Neural progenitor cell (in vitro differentiated cells): Measurements from ENCODE around the gene FAIM2. TPM values are rescaled to one million over a fixed set of nuclear protein-coding genes. Genes with fewer than 3 reads are reported as not detected.

Experiments used
- DNase-seq: peaks from one replicate; pipeline ENCODE4 v3.0.0-alpha.2; 2016; ENCODE audit warnings: low spot score
- H2AFZ ChIP-seq: fragments of 200-600 bp; sonication (generic); replicated peaks from 2 replicates; pipeline ENCODE4 v1.6.1; 2016; ENCODE audit warnings: antibody characterized with exemption
- H3F3A ChIP-seq: fragments of 200-600 bp; sonication (generic); 2 replicates; pipeline ENCODE4 v1.6.1; 2016; ENCODE audit warnings: antibody characterized with exemption, low read depth
- H3K27ac ChIP-seq: fragments of 200-600 bp; sonication (generic); 2 replicates; pipeline ENCODE4 v1.5.1; 2016; ENCODE audit warnings: mild to moderate bottlenecking
- H3K27me3 ChIP-seq: fragments of 200-600 bp; sonication (generic); 2 replicates; pipeline ENCODE4 v1.6.1; 2016; ENCODE audit warnings: mild to moderate bottlenecking, moderate library complexity
- H3K36me3 ChIP-seq: fragments of 200-600 bp; sonication (generic); 2 replicates; pipeline ENCODE4 v1.5.1; 2016
- H3K4me1 ChIP-seq: fragments of 200-600 bp; sonication (generic); 2 replicates; pipeline ENCODE4 v1.6.1; 2016; ENCODE audit warnings: mixed run types
- H3K4me2 ChIP-seq: fragments of 200-600 bp; sonication (generic); 2 replicates; pipeline ENCODE4 v1.6.1; 2016
- H3K4me3 ChIP-seq: fragments of 200-600 bp; sonication (generic); 2 replicates; pipeline ENCODE4 v1.5.1; 2016
- H3K79me2 ChIP-seq: fragments of 200-600 bp; sonication (generic); 2 replicates; pipeline ENCODE4 v1.6.1; 2016; ENCODE audit warnings: low read depth
- H3K9ac ChIP-seq: fragments of 200-600 bp; sonication (generic); 2 replicates; pipeline ENCODE4 v1.6.1; 2016
- H3K9me3 ChIP-seq: fragments of 200-600 bp; sonication (generic); 2 replicates; pipeline ENCODE4 v1.5.1; 2016; ENCODE audit warnings: low read depth
- H4K20me1 ChIP-seq: fragments of 200-600 bp; sonication (generic); 2 replicates; pipeline ENCODE4 v1.6.1; 2016; ENCODE audit warnings: low read depth
- H3K27ac Mint-ChIP-seq: 3 replicates; pipeline ENCODE4 v1.8.0; 2021; ENCODE audit warnings: mixed read lengths
- H3K27me3 Mint-ChIP-seq: 2 replicates; pipeline ENCODE4 v1.8.0; 2022; ENCODE audit warnings: low read depth, mild to moderate bottlenecking, inconsistent platforms, moderate library complexity, mixed read lengths; ENCODE audit not compliant: insufficient read depth
- H3K36me3 Mint-ChIP-seq: 3 replicates; pipeline ENCODE4 v1.8.0; 2021; ENCODE audit warnings: mixed read lengths
- H3K4me1 Mint-ChIP-seq: 3 replicates; pipeline ENCODE4 v1.8.0; 2021; ENCODE audit warnings: mixed read lengths
- H3K4me3 Mint-ChIP-seq: 3 replicates; pipeline ENCODE4 v1.8.0; 2021; ENCODE audit warnings: mild to moderate bottlenecking, moderate library complexity, mixed read lengths
- H3K9me3 Mint-ChIP-seq: 3 replicates; pipeline ENCODE4 v1.8.0; 2020; ENCODE audit warnings: mixed read lengths
- EZH2 ChIP-seq: fragments of 200-600 bp; sonication (generic); IDR thresholded peaks from 2 replicates; pipeline ENCODE4 v1.6.1; 2017; ENCODE audit warnings: antibody characterized with exemption, mild to moderate bottlenecking, moderate library complexity
- EZH2phosphoT487 ChIP-seq: fragments of 200-600 bp; sonication (generic); IDR thresholded peaks from 2 replicates; pipeline ENCODE4 v1.6.1; 2017; ENCODE audit warnings: antibody characterized with exemption
- total RNA-seq: library from RNA; depleted of rRNA; stranded (reverse); fragments of >200 nt; gene quantifications from 2 replicates; pipeline ENCODE4 v1.2.3, GENCODE V29; 2015; ENCODE audit warnings: low replicate concordance
- TF ChIP-seq, protein P1 (sequence below): fragments of 200-600 bp; sonication (generic); IDR thresholded peaks from 2 replicates; pipeline ENCODE4 v1.5.1; 2017; ENCODE audit warnings: antibody characterized with exemption, mild to moderate bottlenecking

Gene FAIM2
- total RNA-seq, 1 donor from 2014 or later, result 0.39 TPM

GRCh38 chr12:49890096-49890461, 13.6 kb downstream of the FAIM2 start:
- Histone ChIP-seq H3K4me2 (no peak overlapping the region), H3K36me3 (no peaks in the 10 kb centered on the region), H2AFZ (no peak overlapping the region), H4K20me1 (no peaks in the 10 kb centered on the region), H3F3A (no peaks in the 10 kb centered on the region), H3K4me3 (no peak overlapping the region), H3K27me3 (no peaks in the 10 kb centered on the region), H3K4me1 (peaks cover 24% of the 10 kb centered on the region), H3K27ac (no peak overlapping the region), H3K9ac (no peak overlapping the region), H3K9me3 (no peaks in the 10 kb centered on the region), H3K79me2 (no peaks in the 10 kb centered on the region)
- H3K4me3 Mint-ChIP-seq, result no peak overlapping the region
- peaks cover 30% of the 10 kb centered on the region for H3K4me1 Mint-ChIP-seq
- no peak for DNase-seq
- TF ChIP-seq EZH2 (no peak), EZH2phosphoT487 (no peak)
- TF ChIP-seq, protein P1, sequence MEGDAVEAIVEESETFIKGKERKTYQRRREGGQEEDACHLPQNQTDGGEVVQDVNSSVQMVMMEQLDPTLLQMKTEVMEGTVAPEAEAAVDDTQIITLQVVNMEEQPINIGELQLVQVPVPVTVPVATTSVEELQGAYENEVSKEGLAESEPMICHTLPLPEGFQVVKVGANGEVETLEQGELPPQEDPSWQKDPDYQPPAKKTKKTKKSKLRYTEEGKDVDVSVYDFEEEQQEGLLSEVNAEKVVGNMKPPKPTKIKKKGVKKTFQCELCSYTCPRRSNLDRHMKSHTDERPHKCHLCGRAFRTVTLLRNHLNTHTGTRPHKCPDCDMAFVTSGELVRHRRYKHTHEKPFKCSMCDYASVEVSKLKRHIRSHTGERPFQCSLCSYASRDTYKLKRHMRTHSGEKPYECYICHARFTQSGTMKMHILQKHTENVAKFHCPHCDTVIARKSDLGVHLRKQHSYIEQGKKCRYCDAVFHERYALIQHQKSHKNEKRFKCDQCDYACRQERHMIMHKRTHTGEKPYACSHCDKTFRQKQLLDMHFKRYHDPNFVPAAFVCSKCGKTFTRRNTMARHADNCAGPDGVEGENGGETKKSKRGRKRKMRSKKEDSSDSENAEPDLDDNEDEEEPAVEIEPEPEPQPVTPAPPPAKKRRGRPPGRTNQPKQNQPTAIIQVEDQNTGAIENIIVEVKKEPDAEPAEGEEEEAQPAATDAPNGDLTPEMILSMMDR, result no peak
- no peaks in the 10 kb centered on the region for H3K36me3 Mint-ChIP-seq
- no peak overlapping the region for H3K27ac Mint-ChIP-seq
- no peaks in the 10 kb centered on the region for H3K9me3 Mint-ChIP-seq
- H3K27me3 Mint-ChIP-seq, result peaks cover 11% of the 10 kb centered on the region

- DNase-seq, result no peak
- peaks cover 30% of the 10 kb centered on the region for H3K4me1 Mint-ChIP-seq
- Histone ChIP-seq H3K4me2 (no peak overlapping the region), H3K9ac (no peak overlapping the region), H3F3A (no peaks in the 10 kb centered on the region), H3K4me3 (no peak overlapping the region), H3K4me1 (peaks cover 25% of the 10 kb centered on the region), H2AFZ (no peak overlapping the region), H4K20me1 (no peaks in the 10 kb centered on the region), H3K79me2 (no peaks in the 10 kb centered on the region), H3K9me3 (no peaks in the 10 kb centered on the region), H3K36me3 (no peaks in the 10 kb centered on the region), H3K27me3 (no peaks in the 10 kb centered on the region), H3K27ac (no peak overlapping the region)
- H3K36me3 Mint-ChIP-seq, result no peaks in the 10 kb centered on the region
- no peak overlapping the region for H3K27ac Mint-ChIP-seq
- no peak overlapping the region for H3K4me3 Mint-ChIP-seq
- H3K27me3 Mint-ChIP-seq, result peaks cover 12% of the 10 kb centered on the region
- TF ChIP-seq EZH2phosphoT487 (no peak), EZH2 (no peak)
- TF ChIP-seq, protein P1, result no peak
- H3K9me3 Mint-ChIP-seq, result no peaks in the 10 kb centered on the region
Observed at GRCh38 chr12:49889361-49890095, 14.2 kb downstream of the FAIM2 start.

GRCh38 chr12:49888461-49889151, 15.1 kb downstream of the FAIM2 start:
- Mint-ChIP-seq H3K27me3 (peaks cover 17% of the 10 kb centered on the region), H3K9me3 (no peaks in the 10 kb centered on the region)
- no peak overlapping the region for H3K4me2 ChIP-seq

More at GRCh38 chr12:49888461-49889151, 15.1 kb downstream of the FAIM2 start:
- Histone ChIP-seq H3K9ac (no peak overlapping the region), H3F3A (peaks cover 6% of the 10 kb centered on the region), H4K20me1 (no peaks in the 10 kb centered on the region), H3K27ac (no peak overlapping the region), H3K79me2 (no peaks in the 10 kb centered on the region), H3K36me3 (no peaks in the 10 kb centered on the region), H2AFZ (no peak overlapping the region), H3K4me1 (peaks cover 29% of the 10 kb centered on the region), H3K4me3 (no peak overlapping the region), H3K27me3 (no peaks in the 10 kb centered on the region), H3K9me3 (no peaks in the 10 kb centered on the region)
- no peak for DNase-seq
- Mint-ChIP-seq H3K4me3 (no peak overlapping the region), H3K4me1 (peaks cover 31% of the 10 kb centered on the region), H3K36me3 (no peaks in the 10 kb centered on the region), H3K27ac (no peak overlapping the region)
- no peak for TF ChIP-seq EZH2
- no peak for TF ChIP-seq EZH2phosphoT487
- TF ChIP-seq, protein P1, result no peak
